Tongue (tissue), 2 donors: Measurements from ENCODE around the gene COX7A2. TPM values are rescaled to one million over a fixed set of nuclear protein-coding genes. Genes with fewer than 3 reads are reported as not detected.

Experiments used
- DNase-seq: peaks from one replicate; pipeline ENCODE4 v3.0.0-alpha.2; 2015
- total RNA-seq: library from RNA; depleted of rRNA; stranded (reverse); fragments of >200 nt; gene quantifications from one replicate; pipeline ENCODE4 v1.2.3, GENCODE V29; 2014

Gene COX7A2
- total RNA-seq, 1 donor from 2014 or later, result 111 TPM

DNA sequence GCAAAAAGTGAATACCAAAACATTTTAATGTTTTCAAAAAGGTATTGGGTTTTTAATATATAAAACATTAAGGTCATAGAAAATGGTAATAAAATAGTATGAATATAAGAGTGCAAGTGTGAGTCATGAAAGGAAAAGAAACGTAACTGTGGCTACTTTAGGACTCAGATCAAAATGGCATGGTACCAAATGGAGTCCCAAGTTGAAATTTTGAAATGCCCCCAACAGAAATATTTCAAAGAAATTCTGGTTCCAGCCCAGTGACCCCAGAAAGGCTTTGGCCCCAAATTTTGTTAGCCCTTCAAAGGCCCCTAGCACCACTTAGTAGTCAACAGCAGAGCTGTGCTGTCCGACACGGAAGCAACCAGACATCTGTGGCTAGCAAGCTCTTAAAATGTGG, 43.7 kb downstream of the COX7A2 start:
- no peak for DNase-seq

DNA sequence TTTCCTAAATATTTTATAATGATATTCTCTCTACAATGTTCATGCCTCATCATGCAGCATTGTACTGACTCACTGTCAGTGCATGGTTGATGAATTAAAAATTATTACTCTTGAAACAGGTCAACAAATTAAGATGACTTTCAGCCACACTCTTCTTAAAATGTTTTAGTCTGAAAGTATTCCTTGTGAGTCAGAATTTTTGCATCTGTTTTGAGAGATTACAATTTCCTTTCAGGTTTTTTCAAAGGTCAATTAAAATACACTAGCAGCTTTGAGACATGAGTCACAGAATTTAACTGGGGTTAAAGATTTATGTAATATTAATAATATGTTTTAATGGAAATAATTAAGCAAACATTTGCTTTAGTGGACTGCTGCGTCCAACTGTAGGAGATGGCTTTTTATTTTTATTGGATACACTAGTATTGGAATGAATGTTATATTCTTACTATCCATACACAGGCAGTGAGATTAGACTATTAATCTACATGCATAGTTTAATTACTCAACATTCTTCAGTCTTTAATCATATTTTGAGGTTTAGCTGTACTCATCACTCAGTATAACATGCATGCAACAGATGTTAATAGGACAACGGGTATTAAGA, 47.4 kb downstream of the COX7A2 start:
- DNase-seq, result no peak

GRCh38 chr6:75188221-75188925, 55.2 kb downstream of the COX7A2 start:
- no peak for DNase-seq

Other genes starting within 250 kb of the COX7A2 start
- 443 TPM for gene COL12A1, start 37.7 kb downstream of the COX7A2 start, total RNA-seq
- 113 TPM for gene TMEM30A, start 41.0 kb upstream of the COX7A2 start, total RNA-seq
- gene FILIP1, start 250.0 kb upstream of the COX7A2 start, total RNA-seq, result 71.9 TPM